A673 (cell line): ENCODE measurements around the gene BCL2L1.

Experiments used
- EZH2 ChIP-seq: fragments of 200-600 bp; sonication (generic); IDR thresholded peaks from 2 replicates; pipeline ENCODE4 v1.6.1; 2017; ENCODE audit warnings: borderline replicate concordance, low read depth, mild to moderate bottlenecking, mixed read lengths, antibody characterized with exemption, low read length; ENCODE audit not compliant: poor library complexity, severe bottlenecking
- TF ChIP-seq, protein P1 (sequence below): fragments of 300-800, 200-600 bp; sonication (generic); conservative IDR thresholded peaks from 2 replicates; pipeline ENCODE4 v1.5.1; 2017; ENCODE audit warnings: low read depth, mild to moderate bottlenecking, antibody characterized with exemption, low read length, moderate library complexity, mixed read lengths

GRCh38 chr20:31705191-31705590 lies 17.5 kb downstream of the BCL2L1 start:
- TF ChIP-seq, protein P1, sequence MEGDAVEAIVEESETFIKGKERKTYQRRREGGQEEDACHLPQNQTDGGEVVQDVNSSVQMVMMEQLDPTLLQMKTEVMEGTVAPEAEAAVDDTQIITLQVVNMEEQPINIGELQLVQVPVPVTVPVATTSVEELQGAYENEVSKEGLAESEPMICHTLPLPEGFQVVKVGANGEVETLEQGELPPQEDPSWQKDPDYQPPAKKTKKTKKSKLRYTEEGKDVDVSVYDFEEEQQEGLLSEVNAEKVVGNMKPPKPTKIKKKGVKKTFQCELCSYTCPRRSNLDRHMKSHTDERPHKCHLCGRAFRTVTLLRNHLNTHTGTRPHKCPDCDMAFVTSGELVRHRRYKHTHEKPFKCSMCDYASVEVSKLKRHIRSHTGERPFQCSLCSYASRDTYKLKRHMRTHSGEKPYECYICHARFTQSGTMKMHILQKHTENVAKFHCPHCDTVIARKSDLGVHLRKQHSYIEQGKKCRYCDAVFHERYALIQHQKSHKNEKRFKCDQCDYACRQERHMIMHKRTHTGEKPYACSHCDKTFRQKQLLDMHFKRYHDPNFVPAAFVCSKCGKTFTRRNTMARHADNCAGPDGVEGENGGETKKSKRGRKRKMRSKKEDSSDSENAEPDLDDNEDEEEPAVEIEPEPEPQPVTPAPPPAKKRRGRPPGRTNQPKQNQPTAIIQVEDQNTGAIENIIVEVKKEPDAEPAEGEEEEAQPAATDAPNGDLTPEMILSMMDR: no peak
- no peak for TF ChIP-seq EZH2
